GM12873 (cell line): ENCODE results near the gene ITGB1BP1.

ENCODE experiments used
- TF ChIP-seq, protein P1 (sequence below): IDR thresholded peaks from 2 replicates; pipeline ENCODE4 v1.5.1; 2012; ENCODE audit warnings: low read depth, mild to moderate bottlenecking, moderate library complexity, low read length, control low read depth; ENCODE audit not compliant: insufficient read depth; ENCODE audit errors: missing control alignments

ITGB1BP1 gene

GRCh38 chr2:9462886-9463697, 39.8 kb upstream of the ITGB1BP1 start:
- TF ChIP-seq, protein P1, sequence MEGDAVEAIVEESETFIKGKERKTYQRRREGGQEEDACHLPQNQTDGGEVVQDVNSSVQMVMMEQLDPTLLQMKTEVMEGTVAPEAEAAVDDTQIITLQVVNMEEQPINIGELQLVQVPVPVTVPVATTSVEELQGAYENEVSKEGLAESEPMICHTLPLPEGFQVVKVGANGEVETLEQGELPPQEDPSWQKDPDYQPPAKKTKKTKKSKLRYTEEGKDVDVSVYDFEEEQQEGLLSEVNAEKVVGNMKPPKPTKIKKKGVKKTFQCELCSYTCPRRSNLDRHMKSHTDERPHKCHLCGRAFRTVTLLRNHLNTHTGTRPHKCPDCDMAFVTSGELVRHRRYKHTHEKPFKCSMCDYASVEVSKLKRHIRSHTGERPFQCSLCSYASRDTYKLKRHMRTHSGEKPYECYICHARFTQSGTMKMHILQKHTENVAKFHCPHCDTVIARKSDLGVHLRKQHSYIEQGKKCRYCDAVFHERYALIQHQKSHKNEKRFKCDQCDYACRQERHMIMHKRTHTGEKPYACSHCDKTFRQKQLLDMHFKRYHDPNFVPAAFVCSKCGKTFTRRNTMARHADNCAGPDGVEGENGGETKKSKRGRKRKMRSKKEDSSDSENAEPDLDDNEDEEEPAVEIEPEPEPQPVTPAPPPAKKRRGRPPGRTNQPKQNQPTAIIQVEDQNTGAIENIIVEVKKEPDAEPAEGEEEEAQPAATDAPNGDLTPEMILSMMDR = no peak

DNA sequence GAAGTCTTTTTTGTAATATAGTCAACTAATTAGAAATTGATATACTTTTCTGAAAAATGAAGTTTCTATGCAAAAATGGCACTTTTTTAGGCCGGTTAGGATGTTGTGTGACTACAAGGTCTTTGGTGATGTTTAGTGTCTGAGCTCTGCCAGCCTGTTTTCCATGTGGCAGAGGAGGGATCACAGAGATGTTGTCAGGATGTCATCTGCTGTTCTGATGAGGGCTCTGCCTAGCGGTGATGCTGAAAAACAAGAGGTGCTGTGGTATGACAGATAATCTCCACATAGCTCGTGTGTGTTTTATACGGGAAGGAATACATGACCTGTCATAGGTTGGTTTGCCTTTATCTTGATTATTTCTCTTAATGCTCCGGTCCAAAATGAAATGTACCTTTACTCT, 39.0 kb upstream of the ITGB1BP1 start:
- TF ChIP-seq, protein P1 = no peak

- TF ChIP-seq, protein P1 = no peak
Observed at GRCh38 chr2:9461079-9461478, 37.8 kb upstream of the ITGB1BP1 start.

- TF ChIP-seq, protein P1 = no peak
Observed at GRCh38 chr2:9460441-9461017, 37.2 kb upstream of the ITGB1BP1 start.

DNA sequence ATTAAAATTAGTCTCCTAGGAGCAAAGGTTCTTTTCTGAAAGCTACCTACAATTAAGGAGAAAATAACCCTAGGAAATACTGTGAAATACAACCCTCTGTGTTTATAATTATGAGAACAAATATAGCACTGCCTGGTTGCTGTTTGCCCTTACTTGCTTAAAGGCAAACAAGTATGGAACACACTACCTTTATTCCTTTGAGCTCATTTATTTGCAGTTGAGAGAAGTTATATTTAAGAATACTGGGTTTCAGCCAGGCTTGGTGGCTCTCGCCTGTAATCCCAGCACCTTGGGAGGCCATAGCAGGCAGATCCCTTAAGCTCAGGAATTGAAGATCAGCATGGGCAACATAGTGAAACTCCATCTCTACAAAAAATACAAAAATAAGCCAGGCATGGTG, 27.9 kb upstream of the ITGB1BP1 start:
- TF ChIP-seq, protein P1 = no peak

- TF ChIP-seq, protein P1 = no peak
Observed at GRCh38 chr2:9445089-9445488, 21.8 kb upstream of the ITGB1BP1 start.

DNA sequence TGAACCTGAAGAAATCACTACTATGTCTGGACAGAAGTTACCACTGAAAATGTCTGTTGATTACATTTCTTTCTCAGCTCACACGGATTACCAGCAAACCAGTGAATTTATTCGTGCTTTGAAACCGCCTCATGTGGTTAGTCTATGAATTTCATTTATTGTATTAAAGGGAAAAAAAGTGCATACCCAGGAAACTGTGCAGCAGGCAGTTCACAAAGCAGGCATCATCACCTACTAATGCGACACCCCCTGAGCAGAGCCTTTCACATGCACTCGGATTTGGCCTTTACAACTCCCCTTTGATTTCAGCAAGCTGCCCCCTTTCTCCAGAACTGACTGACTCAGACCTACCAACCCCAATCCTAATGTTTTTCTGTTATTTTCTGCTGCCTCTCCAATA, 20.2 kb upstream of the ITGB1BP1 start:
- TF ChIP-seq, protein P1 = no peak
